Measurements from ENCODE around the gene MAN2A1.
"Not testable (repeated sequence)": the region's sequence is repeated elsewhere in the genome, so short reads cannot be mapped to it uniquely, and the experiment has no call there.

The MAN2A1 gene

DNA sequence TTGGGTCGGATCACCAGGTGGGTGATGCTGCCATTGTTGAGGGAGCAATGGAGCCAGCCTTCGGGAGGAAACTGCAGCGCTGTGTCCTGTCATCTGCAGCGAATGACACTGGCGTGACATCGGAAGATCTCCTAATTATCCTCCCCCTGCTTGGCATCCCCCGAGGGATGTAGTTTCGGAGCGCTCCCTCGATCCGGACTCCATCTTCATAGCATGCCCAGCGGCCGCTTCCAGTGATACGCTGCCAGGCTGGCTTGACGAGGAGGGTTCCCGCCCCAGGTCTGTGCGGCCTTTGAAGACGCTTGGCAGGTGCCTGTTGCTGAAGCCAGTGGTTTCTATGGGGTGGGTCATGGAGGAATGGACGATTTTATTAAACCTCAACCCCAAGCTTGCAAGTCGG lies 194.9 kb downstream of the MAN2A1 start:
- TF ChIP-seq, protein P1, sequence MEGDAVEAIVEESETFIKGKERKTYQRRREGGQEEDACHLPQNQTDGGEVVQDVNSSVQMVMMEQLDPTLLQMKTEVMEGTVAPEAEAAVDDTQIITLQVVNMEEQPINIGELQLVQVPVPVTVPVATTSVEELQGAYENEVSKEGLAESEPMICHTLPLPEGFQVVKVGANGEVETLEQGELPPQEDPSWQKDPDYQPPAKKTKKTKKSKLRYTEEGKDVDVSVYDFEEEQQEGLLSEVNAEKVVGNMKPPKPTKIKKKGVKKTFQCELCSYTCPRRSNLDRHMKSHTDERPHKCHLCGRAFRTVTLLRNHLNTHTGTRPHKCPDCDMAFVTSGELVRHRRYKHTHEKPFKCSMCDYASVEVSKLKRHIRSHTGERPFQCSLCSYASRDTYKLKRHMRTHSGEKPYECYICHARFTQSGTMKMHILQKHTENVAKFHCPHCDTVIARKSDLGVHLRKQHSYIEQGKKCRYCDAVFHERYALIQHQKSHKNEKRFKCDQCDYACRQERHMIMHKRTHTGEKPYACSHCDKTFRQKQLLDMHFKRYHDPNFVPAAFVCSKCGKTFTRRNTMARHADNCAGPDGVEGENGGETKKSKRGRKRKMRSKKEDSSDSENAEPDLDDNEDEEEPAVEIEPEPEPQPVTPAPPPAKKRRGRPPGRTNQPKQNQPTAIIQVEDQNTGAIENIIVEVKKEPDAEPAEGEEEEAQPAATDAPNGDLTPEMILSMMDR (IDR thresholded peaks at IDR 0.05; ENCODE audit: low read depth, low read length, missing control alignments) = no peak
- H3K4me3 ChIP-seq (ENCODE audit: low read depth, low read length) = no peak overlapping the region
- no peak for DNase-seq (ENCODE audit: low read depth)

DNA sequence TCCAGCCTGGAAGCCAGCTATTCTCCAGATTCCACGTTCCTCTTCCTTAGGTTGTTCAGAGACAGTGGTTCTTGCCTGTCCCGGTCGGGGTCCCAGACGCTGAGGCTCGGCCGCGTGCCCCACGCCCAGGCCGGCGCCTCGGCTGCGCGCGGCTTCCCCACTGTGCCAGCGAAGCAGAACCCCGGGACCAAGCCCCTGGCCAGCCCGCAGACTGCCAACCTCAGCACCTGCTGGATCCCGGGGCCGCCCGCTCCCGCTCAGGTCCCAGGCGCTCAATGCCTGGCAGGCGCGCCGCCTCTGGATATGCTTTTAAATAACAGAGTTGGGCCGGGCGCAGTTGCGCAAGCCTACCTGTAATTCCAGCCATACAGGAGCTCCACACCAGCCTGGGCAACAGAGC lies 195.5 kb downstream of the MAN2A1 start:
- TF ChIP-seq, protein P1 (IDR thresholded peaks at IDR 0.05; ENCODE audit: low read depth, low read length, missing control alignments) = no peak
- H3K4me3 ChIP-seq (ENCODE audit: low read depth, low read length) = no peak overlapping the region
- DNase-seq (ENCODE audit: low read depth) = no peak

DNA sequence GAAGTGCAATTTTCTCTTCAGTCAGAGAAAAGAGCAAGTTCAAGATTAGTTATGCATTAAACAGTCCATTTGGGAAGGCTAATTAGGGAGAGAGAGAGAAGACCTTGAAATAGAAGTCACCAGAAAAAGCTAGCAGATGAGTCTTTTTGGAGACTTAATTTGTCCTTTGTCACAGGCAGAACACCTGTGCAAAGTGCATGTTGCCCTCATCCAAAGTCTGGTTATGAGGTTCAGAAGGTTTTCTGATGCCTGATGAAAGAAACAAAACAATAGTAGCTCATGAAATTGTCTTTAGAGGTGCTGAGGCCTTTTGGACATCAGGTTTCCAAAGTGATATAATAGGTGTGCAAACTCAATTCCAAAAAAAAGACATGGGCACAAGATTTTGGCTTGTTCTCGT lies 199.3 kb downstream of the MAN2A1 start:
- no peak for DNase-seq (ENCODE audit: low read depth)
- no peak overlapping the region for H3K4me3 ChIP-seq (ENCODE audit: low read depth, low read length)
- TF ChIP-seq, protein P1 (IDR thresholded peaks at IDR 0.05; ENCODE audit: low read depth, low read length, missing control alignments) = no peak

DNA sequence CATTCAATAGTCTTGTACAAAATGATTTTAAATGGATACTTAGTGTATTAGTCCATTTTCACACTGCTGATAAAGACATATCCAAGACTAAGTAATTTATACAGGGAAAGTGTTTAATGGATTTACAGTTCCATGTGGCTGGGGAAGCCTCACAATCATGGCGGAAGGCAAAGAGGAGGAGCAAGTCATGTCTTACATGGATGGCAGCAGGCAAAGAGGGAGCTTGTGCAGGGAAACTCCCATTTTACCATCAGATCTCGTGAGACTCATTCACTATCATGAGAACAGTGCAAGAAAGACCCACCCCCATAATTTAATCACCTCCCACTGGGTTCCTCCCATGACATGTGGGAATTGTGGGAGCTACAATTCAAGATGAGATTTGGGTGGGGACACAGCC lies 203.5 kb downstream of the MAN2A1 start:
- H3K4me3 ChIP-seq (ENCODE audit: low read depth, low read length); DNase-seq (ENCODE audit: low read depth): not testable (repeated sequence)

DNA sequence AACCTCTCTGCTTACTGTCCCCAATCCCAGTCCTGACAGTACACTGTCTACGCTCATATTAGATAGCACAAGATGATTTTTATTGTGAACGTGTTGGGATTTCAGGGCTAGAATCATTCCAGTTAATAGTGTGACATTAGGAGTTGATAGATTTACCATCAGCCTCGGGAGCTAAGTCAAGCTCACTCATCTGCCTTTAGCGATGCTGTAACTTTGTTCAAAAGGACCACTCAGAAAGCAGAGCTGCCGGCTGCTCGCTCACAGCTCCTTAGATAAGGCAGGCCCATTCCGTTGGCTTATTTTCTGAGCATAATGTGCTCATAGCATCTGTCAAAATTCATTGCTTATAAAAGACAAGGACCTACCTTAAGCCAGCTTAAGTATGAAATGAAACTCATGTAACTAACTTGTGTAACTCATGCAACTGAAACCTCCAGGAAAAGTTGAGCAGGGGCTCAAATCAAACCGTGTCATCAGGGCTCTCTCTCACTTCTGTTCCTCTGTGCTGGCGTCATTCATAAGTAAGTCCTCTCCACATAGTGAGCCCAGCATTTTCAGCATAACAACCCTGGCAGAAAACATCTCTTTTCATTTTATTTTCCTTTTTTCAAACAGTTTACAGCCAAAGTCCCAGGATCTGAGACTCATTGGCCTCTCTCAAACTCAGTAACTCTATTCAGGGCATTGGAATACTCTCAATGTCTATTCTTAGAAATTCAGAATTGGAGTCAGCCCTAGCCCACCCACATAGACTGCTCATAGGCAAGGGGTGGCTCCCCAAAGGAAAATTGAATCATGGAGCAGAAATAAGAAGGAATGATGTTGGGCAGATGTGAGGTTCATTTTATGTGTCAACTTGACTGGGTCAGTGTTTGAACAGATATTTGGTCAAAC lies 208.8 kb downstream of the MAN2A1 start:
- no peak overlapping the region for H3K4me3 ChIP-seq (ENCODE audit: low read depth, low read length)
- TF ChIP-seq, protein P1 (IDR thresholded peaks at IDR 0.05; ENCODE audit: low read depth, low read length, missing control alignments) = no peak
- no peak for DNase-seq (ENCODE audit: low read depth)

- no peak overlapping the region for H3K4me3 ChIP-seq (ENCODE audit: low read depth, low read length)
- DNase-seq (ENCODE audit: low read depth) = no peak
- TF ChIP-seq, protein P1 (IDR thresholded peaks at IDR 0.05; ENCODE audit: low read depth, low read length, missing control alignments) = no peak
These were observed 209.4 kb downstream of the MAN2A1 start for GRCh38 chr5:109899163-109899535.

DNA sequence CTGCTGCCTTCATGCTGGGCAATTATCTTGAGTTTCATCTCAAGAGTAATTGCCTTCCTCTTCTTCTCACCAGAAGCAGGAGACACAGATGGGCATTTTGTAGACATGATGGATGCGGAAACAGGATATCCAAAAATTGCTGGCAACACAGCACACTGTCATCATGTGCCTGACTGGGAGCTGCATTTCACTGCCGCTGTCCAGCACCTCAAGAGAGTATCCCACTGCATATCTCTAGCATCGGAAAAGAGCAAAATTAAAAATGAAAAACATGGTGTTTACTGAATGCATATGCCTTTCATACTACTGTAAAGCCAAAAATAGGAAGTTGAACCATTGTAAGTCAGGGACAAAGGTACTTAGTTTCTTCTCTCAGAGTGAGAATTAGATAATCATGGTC lies 210.7 kb downstream of the MAN2A1 start:
- DNase-seq (ENCODE audit: low read depth) = no peak
- TF ChIP-seq, protein P1 (IDR thresholded peaks at IDR 0.05; ENCODE audit: low read depth, low read length, missing control alignments) = no peak
- no peak overlapping the region for H3K4me3 ChIP-seq (ENCODE audit: low read depth, low read length)
